ENCODE results near the gene CLCN5.

Gene CLCN5

GRCh38 chrX:49934729-49935128, 12.3 kb downstream of the CLCN5 start:
- FAIRE-seq = no peak

- FAIRE-seq = no peak
Measured at GRCh38 chrX:49947781-49948180, 25.4 kb downstream of the CLCN5 start.

GRCh38 chrX:49949961-49950360, 27.6 kb downstream of the CLCN5 start:
- FAIRE-seq = no peak

- no peak for FAIRE-seq
Measured at GRCh38 chrX:49951524-49952193, 29.3 kb downstream of the CLCN5 start.

- no peak for FAIRE-seq
Measured at GRCh38 chrX:49956313-49956712, 33.9 kb downstream of the CLCN5 start.

GRCh38 chrX:49958727-49959485, 36.5 kb downstream of the CLCN5 start:
- no peak for FAIRE-seq

GRCh38 chrX:49959602-49960001, 37.2 kb downstream of the CLCN5 start:
- FAIRE-seq = no peak

GRCh38 chrX:49960061-49960460, 37.7 kb downstream of the CLCN5 start:
- no peak for FAIRE-seq

- no peak for FAIRE-seq
Measured at GRCh38 chrX:49970674-49971073, 48.3 kb downstream of the CLCN5 start.

- FAIRE-seq = no peak
Measured at GRCh38 chrX:49972328-49972860, 50.0 kb downstream of the CLCN5 start.

- FAIRE-seq = no peak
Measured at GRCh38 chrX:49976682-49977197, 54.3 kb downstream of the CLCN5 start.

- no peak for FAIRE-seq
Measured at GRCh38 chrX:49977319-49978090, 55.1 kb downstream of the CLCN5 start.

- FAIRE-seq = no peak
Measured at GRCh38 chrX:49978176-49978575, 55.8 kb downstream of the CLCN5 start.

- no peak for FAIRE-seq
Measured at GRCh38 chrX:49986058-49986457, 63.7 kb downstream of the CLCN5 start.

- FAIRE-seq = no peak
Measured at GRCh38 chrX:49987651-49988050, 65.3 kb downstream of the CLCN5 start.

- FAIRE-seq = no peak
Measured at GRCh38 chrX:49988143-49988542, 65.7 kb downstream of the CLCN5 start.

- FAIRE-seq = no peak
Measured at GRCh38 chrX:49991758-49992157, 69.4 kb downstream of the CLCN5 start.

- FAIRE-seq = no peak
Measured at GRCh38 chrX:49992853-49993252, 70.5 kb downstream of the CLCN5 start.

- FAIRE-seq = no peak
Measured at GRCh38 chrX:49993661-49994060, 71.3 kb downstream of the CLCN5 start.

- FAIRE-seq = no peak
Measured at GRCh38 chrX:49995107-49995731, 72.8 kb downstream of the CLCN5 start.

- FAIRE-seq = no peak
Measured at GRCh38 chrX:49995795-49996455, 73.5 kb downstream of the CLCN5 start.

GRCh38 chrX:49996474-49996873, 74.1 kb downstream of the CLCN5 start:
- FAIRE-seq = no peak
